ENCODE results near the gene MCF2.

DNA sequence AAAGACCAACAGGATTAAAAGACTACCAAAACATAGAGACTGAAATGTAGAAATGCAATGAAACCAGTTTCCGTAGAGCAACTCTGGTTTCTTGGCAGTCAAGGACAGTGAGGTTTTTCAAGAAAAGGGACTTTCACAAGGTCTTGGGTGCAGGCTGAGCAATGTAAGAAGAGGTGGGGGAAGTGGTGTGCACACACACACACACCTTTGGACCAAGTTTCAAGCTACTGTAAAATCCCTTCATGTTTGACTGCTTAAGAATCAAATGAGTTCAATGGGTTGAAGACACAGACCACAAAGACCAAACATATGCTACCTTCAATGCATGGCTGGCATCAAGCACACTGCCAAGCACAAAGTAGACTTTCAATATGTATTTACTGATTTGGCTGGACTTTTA lies 17.8 kb upstream of the MCF2 start:
- no peak for TF ChIP-seq POLR2A (IDR thresholded peaks at IDR 0.05)
- TF ChIP-seq, protein P1, sequence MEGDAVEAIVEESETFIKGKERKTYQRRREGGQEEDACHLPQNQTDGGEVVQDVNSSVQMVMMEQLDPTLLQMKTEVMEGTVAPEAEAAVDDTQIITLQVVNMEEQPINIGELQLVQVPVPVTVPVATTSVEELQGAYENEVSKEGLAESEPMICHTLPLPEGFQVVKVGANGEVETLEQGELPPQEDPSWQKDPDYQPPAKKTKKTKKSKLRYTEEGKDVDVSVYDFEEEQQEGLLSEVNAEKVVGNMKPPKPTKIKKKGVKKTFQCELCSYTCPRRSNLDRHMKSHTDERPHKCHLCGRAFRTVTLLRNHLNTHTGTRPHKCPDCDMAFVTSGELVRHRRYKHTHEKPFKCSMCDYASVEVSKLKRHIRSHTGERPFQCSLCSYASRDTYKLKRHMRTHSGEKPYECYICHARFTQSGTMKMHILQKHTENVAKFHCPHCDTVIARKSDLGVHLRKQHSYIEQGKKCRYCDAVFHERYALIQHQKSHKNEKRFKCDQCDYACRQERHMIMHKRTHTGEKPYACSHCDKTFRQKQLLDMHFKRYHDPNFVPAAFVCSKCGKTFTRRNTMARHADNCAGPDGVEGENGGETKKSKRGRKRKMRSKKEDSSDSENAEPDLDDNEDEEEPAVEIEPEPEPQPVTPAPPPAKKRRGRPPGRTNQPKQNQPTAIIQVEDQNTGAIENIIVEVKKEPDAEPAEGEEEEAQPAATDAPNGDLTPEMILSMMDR (IDR thresholded peaks at IDR 0.05) = no peak
- no peak for TF ChIP-seq POLR2AphosphoS5 (IDR thresholded peaks at IDR 0.05)
